OCI-M2 (cell line): ENCODE measurements around the gene CBX1.
"Not testable (repeated sequence)": the region's sequence is repeated elsewhere in the genome, so short reads cannot be mapped to it uniquely, and the experiment has no call there.

Source experiments
- DNase-seq: peaks from one replicate; lab custom pipeline; 2025; ENCODE audit not compliant: unreplicated experiment; lab: John Stamatoyannopoulos, UW

CBX1 gene

GRCh38 chr17:48123776-48124388, 22.6 kb upstream of the CBX1 start:
- DNase-seq: no peak

GRCh38 chr17:48123111-48123510, 21.8 kb upstream of the CBX1 start:
- DNase-seq: no peak

- DNase-seq: no peak
These were observed 21.4 kb upstream of the CBX1 start for GRCh38 chr17:48122665-48123045.

GRCh38 chr17:48121923-48122664, 20.8 kb upstream of the CBX1 start:
- no peak for DNase-seq

GRCh38 chr17:48113201-48113676, 12.0 kb upstream of the CBX1 start:
- DNase-seq: no peak

- DNase-seq: no peak
These were observed 10.6 kb upstream of the CBX1 start for GRCh38 chr17:48111937-48112241.

GRCh38 chr17:48110761-48111160, 9.5 kb upstream of the CBX1 start:
- DNase-seq: no peak

- peak; percentile 58 for DNase-seq
These were observed 6.1 kb upstream of the CBX1 start, which contains the start of gene SNX11 for GRCh38 chr17:48107137-48108055. SNX11 (plus strand) TSS chr17:48107766; CDS start chr17:48112044, 4,278 bp downstream.

- no peak for DNase-seq
These were observed 5.5 kb upstream of the CBX1 start for GRCh38 chr17:48106802-48107136.

- DNase-seq: no peak
These were observed 3.2 kb upstream of the CBX1 start for GRCh38 chr17:48104440-48104839.

- DNase-seq: no peak
These were observed 1.8 kb upstream of the CBX1 start for GRCh38 chr17:48102798-48103715.

GRCh38 chr17:48102043-48102750, 919 bp upstream of the CBX1 start:
- DNase-seq: no peak

- DNase-seq: no peak
These were observed 677 bp downstream of the CBX1 start for GRCh38 chr17:48100591-48101011.

- DNase-seq: no peak
These were observed 1.1 kb downstream of the CBX1 start for GRCh38 chr17:48100160-48100559.

GRCh38 chr17:48095611-48096010, 5.7 kb downstream of the CBX1 start:
- DNase-seq: no peak

GRCh38 chr17:48093341-48094045, 7.8 kb downstream of the CBX1 start:
- DNase-seq: no peak

- DNase-seq: no peak
These were observed 16.3 kb downstream of the CBX1 start for GRCh38 chr17:48084932-48085331.

GRCh38 chr17:48081858-48082257, 19.4 kb downstream of the CBX1 start:
- DNase-seq: no peak

GRCh38 chr17:48077152-48077551, 24.1 kb downstream of the CBX1 start:
- not testable (repeated sequence) for DNase-seq
